GM23338 (cell line): ENCODE data around the gene SORCS2.

ENCODE experiments used
- EZH2phosphoT487 ChIP-seq: fragments of 200-600 bp; sonication (generic); IDR thresholded peaks from one replicate; pipeline ENCODE4 v1.8.1; 2018; ENCODE audit warnings: antibody characterized with exemption; ENCODE audit not compliant: unreplicated experiment
- POLR2AphosphoS5 ChIP-seq: IDR thresholded peaks from 2 replicates; pipeline ENCODE4 v1.6.1; 2016; ENCODE audit warnings: antibody characterized with exemption, low read depth
- TF ChIP-seq, protein P1 (sequence below), 2 experiments: fragments of 200-600 bp in 1 of 2; sonication (generic) in 1 of 2; conservative IDR thresholded peaks; 2 replicates each; pipeline versions ENCODE4 v1.5.1 to v1.6.1; 2016 to 2017; ENCODE audit warnings: antibody characterized with exemption in 2 of 2, low read depth in 2 of 2, mild to moderate bottlenecking in 2 of 2, moderate library complexity in 1 of 2

GRCh38 chr4:7433376-7434140 is 241.2 kb downstream of the SORCS2 start:
- no peak for TF ChIP-seq EZH2phosphoT487
- TF ChIP-seq, protein P1, sequence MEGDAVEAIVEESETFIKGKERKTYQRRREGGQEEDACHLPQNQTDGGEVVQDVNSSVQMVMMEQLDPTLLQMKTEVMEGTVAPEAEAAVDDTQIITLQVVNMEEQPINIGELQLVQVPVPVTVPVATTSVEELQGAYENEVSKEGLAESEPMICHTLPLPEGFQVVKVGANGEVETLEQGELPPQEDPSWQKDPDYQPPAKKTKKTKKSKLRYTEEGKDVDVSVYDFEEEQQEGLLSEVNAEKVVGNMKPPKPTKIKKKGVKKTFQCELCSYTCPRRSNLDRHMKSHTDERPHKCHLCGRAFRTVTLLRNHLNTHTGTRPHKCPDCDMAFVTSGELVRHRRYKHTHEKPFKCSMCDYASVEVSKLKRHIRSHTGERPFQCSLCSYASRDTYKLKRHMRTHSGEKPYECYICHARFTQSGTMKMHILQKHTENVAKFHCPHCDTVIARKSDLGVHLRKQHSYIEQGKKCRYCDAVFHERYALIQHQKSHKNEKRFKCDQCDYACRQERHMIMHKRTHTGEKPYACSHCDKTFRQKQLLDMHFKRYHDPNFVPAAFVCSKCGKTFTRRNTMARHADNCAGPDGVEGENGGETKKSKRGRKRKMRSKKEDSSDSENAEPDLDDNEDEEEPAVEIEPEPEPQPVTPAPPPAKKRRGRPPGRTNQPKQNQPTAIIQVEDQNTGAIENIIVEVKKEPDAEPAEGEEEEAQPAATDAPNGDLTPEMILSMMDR (conservative IDR thresholded peaks at IDR 0.05; ENCODE audit: low read depth in 2 of 2): no peak
- no peak for TF ChIP-seq POLR2AphosphoS5
